HepG2 (cell line): ENCODE results near the gene FAM120AOS. TPM values are rescaled to one million over a fixed set of nuclear protein-coding genes. Genes with fewer than 3 reads are reported as not detected.

Experiments used
- ATAC-seq: fragments of 200-7000 bp; cut with Tn5 transposase; 3 replicates; pipeline ENCODE4 v1.9.1; 2020; ENCODE audit warnings: mild to moderate bottlenecking, moderate library complexity
- BruUV-seq: library from RNA; stranded (reverse); fragments of 400-500 nt; replicated peaks from 2 replicates; lab custom pipeline; 2021; lab: Mats Ljungman, UMichigan
- CTCF ChIA-PET: fragments of 300-600 bp; formaldehyde crosslinking; extraction: SDS; loops from one replicate; lab custom pipeline; 2021; ENCODE audit warnings: low total read pairs, inconsistent platforms, low intra/inter-chr PET ratio; lab: Yijun Ruan, JAX
- POLR2A ChIA-PET: fragments of 350-600 bp; sonication (Branson Sonifier 250); formaldehyde crosslinking; loops from one replicate; lab custom pipeline; 2020; ENCODE audit warnings: antibody characterized with exemption, inconsistent platforms; lab: Yijun Ruan, JAX
- DNase-seq: peaks from one replicate; pipeline ENCODE4 v3.0.0-alpha.2; 2015; ENCODE audit warnings: low spot score
- FAIRE-seq: peaks from 3 replicates; lab custom pipeline; 2011; peaks lifted over from hg19 to GRCh38; lab: Jason Lieb, UNC
- H2AFZ ChIP-seq: one replicate; pipeline ENCODE4 v1.6.1; 2011; ENCODE audit warnings: low read length, inconsistent platforms
- H3K27ac ChIP-seq: fragments of 300-600 bp; 3 replicates; pipeline ENCODE4 v1.8.0; 2011; ENCODE audit warnings: mixed run types, mild to moderate bottlenecking, mixed read lengths, low read length, inconsistent platforms; ENCODE audit not compliant: insufficient read depth; ENCODE audit errors: extremely low read length
- H3K27me3 ChIP-seq, 2 experiments: fragments of 200-600 bp in 1 of 2; 2 replicates in 1 of 2; 3 replicates in 1 of 2; pipeline versions ENCODE4 v1.6.0 to v1.8.0; 2011; ENCODE audit warnings: low read length in 2 of 2, mild to moderate bottlenecking in 2 of 2, moderate library complexity in 2 of 2, inconsistent platforms in 1 of 2; ENCODE audit not compliant: insufficient read depth in 2 of 2, control insufficient read depth in 1 of 2
- H3K36me3 ChIP-seq, 2 experiments: fragments of 200-600 bp in 1 of 2; replicated peaks in 1 of 2; 2 replicates in 1 of 2; 3 replicates in 1 of 2; pipeline versions ENCODE4 v1.5.1 to v1.8.0; 2011; ENCODE audit warnings: low read length in 2 of 2, inconsistent platforms in 1 of 2; ENCODE audit not compliant: insufficient read depth in 2 of 2, control insufficient read depth in 1 of 2
- H3K4me1 ChIP-seq: 2 replicates; pipeline ENCODE4 v1.5.1; 2012; ENCODE audit warnings: low read length, inconsistent platforms; ENCODE audit not compliant: insufficient read depth
- H3K4me2 ChIP-seq: 2 replicates; pipeline ENCODE4 v1.6.0; 2011; ENCODE audit warnings: low read depth, low read length, inconsistent platforms
- H3K4me3 ChIP-seq, 3 experiments: fragments of 200-600 bp in 1 of 3; sonication (generic), shearing (Covaris generic) in 1 of 3; replicated peaks in 1 of 3; 2 replicates each; pipeline ENCODE4 v1.5.1; 2011 to 2016; ENCODE audit warnings: low read length in 3 of 3, inconsistent platforms in 2 of 3, low read depth in 2 of 3, mild to moderate bottlenecking in 2 of 3, control low read depth in 1 of 3, mixed read lengths in 1 of 3; ENCODE audit not compliant: insufficient read depth in 1 of 3
- H3K79me2 ChIP-seq: one replicate; pipeline ENCODE4 v1.6.1; 2011; ENCODE audit warnings: low read length, inconsistent platforms; ENCODE audit not compliant: insufficient read depth
- H3K9ac ChIP-seq: 2 replicates; pipeline ENCODE4 v1.6.0; 2011; ENCODE audit warnings: mild to moderate bottlenecking, low read depth, low read length, inconsistent platforms; ENCODE audit not compliant: insufficient read depth
- H3K9me3 ChIP-seq: 2 replicates; pipeline ENCODE4 v1.5.1; 2012; ENCODE audit warnings: mild to moderate bottlenecking, low read length
- H4K20me1 ChIP-seq: 2 replicates; pipeline ENCODE4 v1.6.0; 2011; ENCODE audit warnings: inconsistent platforms, mild to moderate bottlenecking, low read length, moderate library complexity; ENCODE audit not compliant: insufficient read depth
- ARID2 ChIP-seq: sonication (generic); formaldehyde crosslinking; IDR thresholded peaks from 2 replicates; pipeline ENCODE4 v1.8.1; 2022; ENCODE audit warnings: mild to moderate bottlenecking, missing genetic modification reagents, borderline replicate concordance
- ATF7 ChIP-seq, 2 experiments: fragments of 450-650 bp in 1 of 2; sonication (generic) in 1 of 2; formaldehyde crosslinking in 1 of 2; IDR thresholded peaks; 2 replicates each; pipeline versions ENCODE4 v1.4.0 to v1.6.1; 2016 to 2020; ENCODE audit warnings: antibody characterized with exemption in 1 of 2, mild to moderate bottlenecking in 1 of 2, missing genetic modification reagents in 1 of 2
- CCAR2 ChIP-seq: fragments of 200-400 bp; formaldehyde crosslinking; optimal IDR thresholded peaks from 2 replicates; pipeline ENCODE3; 2018; ENCODE audit warnings: low read depth, mild to moderate bottlenecking, low read length, moderate library complexity
- FOXJ3 ChIP-seq: sonication (generic); formaldehyde crosslinking; IDR thresholded peaks from 2 replicates; pipeline ENCODE4 v1.4.0; 2020; ENCODE audit warnings: missing genetic modification reagents, mild to moderate bottlenecking, borderline replicate concordance
- KDM3A ChIP-seq: IDR thresholded peaks from 2 replicates; pipeline ENCODE4 v1.6.1; 2018; ENCODE audit warnings: low read depth, missing compliant biosample characterization
- KDM4B ChIP-seq: sonication (generic); formaldehyde crosslinking; IDR thresholded peaks from 2 replicates; pipeline ENCODE4 v1.4.0; 2020; ENCODE audit warnings: missing genetic modification reagents
- POGK ChIP-seq: sonication (generic); formaldehyde crosslinking; conservative IDR thresholded peaks from 2 replicates; pipeline ENCODE4 v1.8.0; 2022; ENCODE audit warnings: mild to moderate bottlenecking, moderate library complexity, missing genetic modification reagents
- ZNF34 ChIP-seq: sonication (generic); formaldehyde crosslinking; IDR thresholded peaks from 2 replicates; pipeline ENCODE4 v1.4.0; 2020; ENCODE audit warnings: mild to moderate bottlenecking, missing genetic modification reagents, borderline replicate concordance
- ZNF629 ChIP-seq: sonication (generic); formaldehyde crosslinking; conservative IDR thresholded peaks from 2 replicates; pipeline ENCODE4 v1.5.0; 2020; ENCODE audit warnings: missing genetic modification reagents
- WGBS: methylation state at CpG from one replicate; pipeline ENCODE4 v1.1.6; 2017; ENCODE audit warnings: low lambda C conversion rate; 5-methylcytosine and 5-hydroxymethylcytosine counted together
- in situ Hi-C: cut with HindIII; loops from 2 replicates; pipeline ENCODE4 v1.10.0; 2017; ENCODE audit warnings: low pct_unique_long_range_greater_than_20kb; ENCODE audit not compliant: extremely low pct_ligation_motif_present
- intact Hi-C: fragments of 100-400 bp; cut with micrococcal nuclease; formaldehyde crosslinking; loops from one replicate; pipeline ENCODE4 v1.10.0; 2022; ENCODE audit not compliant: unreplicated experiment
- polyA plus RNA-seq, 8 experiments: library from polyadenylated mRNA; depleted of rRNA in 3 of 8; stranded (reverse) in 7 of 8; unstranded in 1 of 8; fragments of >200 nt; fragmentation: Illumina TruSeq in 4 of 8; extraction: Trizol in 4 of 8; gene quantifications; 2 replicates each; pipeline versions ENCODE4 v1.2.1 to v1.2.3, GENCODE V29; 2011 to 2016; ENCODE audit warnings: low read depth in 4 of 8, missing spikeins in 1 of 8, mixed read lengths in 1 of 8; ENCODE audit not compliant: insufficient read depth in 1 of 8
- total RNA-seq, 5 experiments: library from RNA; depleted of rRNA; stranded (reverse); fragments of >200 nt; fragmentation: Illumina TruSeq; extraction: Trizol; gene quantifications; 2 replicates each; pipeline ENCODE4 v1.2.3, GENCODE V29; 2016; ENCODE audit warnings: low read depth in 1 of 5

Gene FAM120AOS
- total and polyA plus RNA-seq, 2 of the 13 experiments (the other 11 are each of a cell fraction or from before 2014, with no cell fraction given): 28.2 to 34.6 TPM

- Histone ChIP-seq H3K4me3 (no peak overlapping the region), H3K9me3 (no peaks in the 10 kb centered on the region), H3K9ac (no peak overlapping the region), H2AFZ (no peak overlapping the region), H3K79me2 (peaks cover 22% of the 10 kb centered on the region), H4K20me1 (no peaks in the 10 kb centered on the region), H3K27ac (no peak overlapping the region), H3K36me3 (peaks cover 4 to 27% of the 10 kb centered on the region in 2 experiments), H3K27me3 (no peaks in the 10 kb centered on the region; a peak in 1 of 5 replicates), H3K4me2 (no peak overlapping the region), H3K4me1 (peaks cover 14% of the 10 kb centered on the region)
- no peak for TF ChIP-seq KDM3A (CRISPR knock-in tag)
- no peak for TF ChIP-seq CCAR2
- TF ChIP-seq KDM4B (CRISPR knock-in tag): no peak
- TF ChIP-seq ARID2 (CRISPR knock-in tag): no peak
- TF ChIP-seq POGK (CRISPR knock-in tag): no peak
- no peak for TF ChIP-seq ZNF34 (CRISPR knock-in tag)
- no peak for TF ChIP-seq ATF7 (IDR thresholded peaks at IDR 0.05)
- no peak for TF ChIP-seq ATF7 (CRISPR knock-in tag; IDR thresholded peaks at IDR 0.05)
- no peak for TF ChIP-seq FOXJ3
- TF ChIP-seq ZNF629 (CRISPR knock-in tag): no peak
- 98% methylated on average over 4 of the region's 4 CpGs for WGBS
- in situ Hi-C loops: loop anchor here (25.0 kb wide), 1 partner anchor 285 kb away; no protein-coding TSS in a partner anchor
- DNase-seq: no peak
- ATAC-seq: no peak
- ChIA-PET CTCF (no interaction called here), POLR2A (no interaction called here)
- intact Hi-C loops: no loop called here
- BruUV-seq: no TSS peak
- FAIRE-seq: no peak
Observed at GRCh38 chr9:93447655-93448054, 5.7 kb downstream of the FAM120AOS start.
